Peyer's patch (tissue), 4 donors: Measurements from ENCODE around the gene RASSF1. TPM values are rescaled to one million over a fixed set of nuclear protein-coding genes. Genes with fewer than 3 reads are reported as not detected.
"Not testable (repeated sequence)": the region's sequence is repeated elsewhere in the genome, so short reads cannot be mapped to it uniquely, and the experiment has no call there.

Source experiments
- DNase-seq, 3 donors: peaks; one replicate each; pipeline ENCODE4 v3.0.0-alpha.2; 2017 to 2019
- H3K27ac ChIP-seq, 4 donors: fragments of 200-600 bp; sonication (generic); one replicate each; pipeline ENCODE4 v1.5.1; 2016 to 2019
- H3K27me3 ChIP-seq, 2 donors: fragments of 200-600 bp; sonication (generic); one replicate each; pipeline ENCODE4 v1.5.1; 2019
- H3K36me3 ChIP-seq, 3 donors: fragments of 200-600 bp; sonication (generic); one replicate each; pipeline ENCODE4 v1.5.1; 2016 to 2019
- H3K4me1 ChIP-seq, 4 donors: fragments of 200-600 bp; sonication (generic); one replicate each; pipeline ENCODE4 v1.5.1; 2016 to 2019
- H3K4me3 ChIP-seq, 4 donors: fragments of 200-600 bp; sonication (generic); 1 replicate in 3 of 4; 2 replicates in 1 of 4; pipeline ENCODE4 v1.5.1; 2016 to 2019; ENCODE audit warnings: mild to moderate bottlenecking in 1 of 4
- H3K9me3 ChIP-seq, 4 donors: fragments of 200-600 bp; sonication (generic); one replicate each; pipeline ENCODE4 v1.5.1; 2016 to 2019; ENCODE audit warnings: mild to moderate bottlenecking in 1 of 4
- POLR2A ChIP-seq, 2 donors: fragments of 450-650 bp; IDR thresholded peaks; one replicate each; pipeline ENCODE4 v1.5.1; 2017; ENCODE audit warnings: antibody characterized with exemption in 2 of 2, mild to moderate bottlenecking in 2 of 2, moderate library complexity in 2 of 2
- total RNA-seq, 4 donors: library from RNA; depleted of rRNA; stranded (reverse); fragments of >200 nt; gene quantifications; one replicate each; pipeline ENCODE4 v1.1.0, GENCODE V29; 2016
- TF ChIP-seq, protein P1 (sequence below), 6 experiments: fragments of 450-650 bp in 4 of 6; fragments of 200-600 bp in 2 of 6; sonication (generic) in 1 of 6; IDR thresholded peaks; one replicate each; pipeline ENCODE4 v1.5.1; 2017 to 2019; ENCODE audit warnings: antibody characterized with exemption in 6 of 6, mild to moderate bottlenecking in 3 of 6, moderate library complexity in 1 of 6

RASSF1 gene
- total RNA-seq, 4 donors from 2014 or later = 27.6 to 80.0 (median 29.4) TPM

DNA sequence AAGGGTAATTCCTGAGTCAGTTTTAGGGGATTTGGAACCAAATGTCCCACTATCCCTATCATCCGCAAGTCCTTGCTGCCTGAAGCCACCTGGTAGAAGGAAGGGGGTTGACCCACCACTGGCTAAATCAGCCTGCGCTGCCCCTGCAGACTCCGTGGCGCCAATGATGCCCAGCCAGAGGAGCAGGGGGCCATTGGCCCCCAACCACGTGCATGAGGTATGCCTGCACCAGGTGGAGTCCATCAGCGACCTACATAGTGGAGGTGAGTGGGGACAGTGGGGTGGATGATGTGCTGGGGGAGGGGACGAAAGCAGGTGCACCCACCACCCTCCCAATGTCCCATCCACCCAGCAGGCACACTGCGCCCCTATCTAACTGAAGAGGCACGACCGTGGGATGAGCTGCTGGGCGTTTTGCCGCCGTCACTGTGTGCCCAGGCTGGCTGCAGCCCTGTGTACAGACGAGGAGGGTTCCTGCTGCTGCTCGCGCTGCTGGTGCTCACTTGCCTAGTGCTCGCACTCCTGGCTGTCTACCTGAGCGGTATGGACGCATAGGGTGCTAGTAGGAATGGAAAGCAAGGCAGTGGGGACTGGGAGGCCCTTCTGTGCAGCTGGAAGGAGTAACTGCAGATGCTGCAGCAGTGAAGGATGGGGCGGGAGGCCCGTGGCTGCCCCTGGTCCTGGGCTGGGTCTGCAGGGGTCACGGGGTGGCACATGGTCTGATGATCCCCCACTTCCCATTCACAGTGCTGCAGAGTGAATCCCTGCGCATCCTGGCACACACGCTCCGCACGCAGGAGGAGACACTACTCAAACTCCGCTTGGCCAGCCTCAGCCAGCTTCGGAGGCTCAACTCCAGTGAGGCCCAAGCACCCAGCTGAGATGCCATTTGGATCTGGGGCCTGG, 54.1 kb downstream of the RASSF1 start:
- Histone ChIP-seq H3K4me3 (no peak overlapping the region), H3K4me1 (peaks cover 0 to 14% (median 2%) of the 10 kb centered on the region in 4 donors), H3K27me3 (no peaks in the 10 kb centered on the region), H3K9me3 (no peaks in the 10 kb centered on the region), H3K27ac (no peak overlapping the region), H3K36me3 (peaks cover 0 to 38% (median 0%) of the 10 kb centered on the region in 3 donors)
- peak in 1 of 3 donors; percentile 42 for DNase-seq
- TF ChIP-seq POLR2A (IDR thresholded peaks at IDR 0.05) = no peak
- TF ChIP-seq, protein P1, sequence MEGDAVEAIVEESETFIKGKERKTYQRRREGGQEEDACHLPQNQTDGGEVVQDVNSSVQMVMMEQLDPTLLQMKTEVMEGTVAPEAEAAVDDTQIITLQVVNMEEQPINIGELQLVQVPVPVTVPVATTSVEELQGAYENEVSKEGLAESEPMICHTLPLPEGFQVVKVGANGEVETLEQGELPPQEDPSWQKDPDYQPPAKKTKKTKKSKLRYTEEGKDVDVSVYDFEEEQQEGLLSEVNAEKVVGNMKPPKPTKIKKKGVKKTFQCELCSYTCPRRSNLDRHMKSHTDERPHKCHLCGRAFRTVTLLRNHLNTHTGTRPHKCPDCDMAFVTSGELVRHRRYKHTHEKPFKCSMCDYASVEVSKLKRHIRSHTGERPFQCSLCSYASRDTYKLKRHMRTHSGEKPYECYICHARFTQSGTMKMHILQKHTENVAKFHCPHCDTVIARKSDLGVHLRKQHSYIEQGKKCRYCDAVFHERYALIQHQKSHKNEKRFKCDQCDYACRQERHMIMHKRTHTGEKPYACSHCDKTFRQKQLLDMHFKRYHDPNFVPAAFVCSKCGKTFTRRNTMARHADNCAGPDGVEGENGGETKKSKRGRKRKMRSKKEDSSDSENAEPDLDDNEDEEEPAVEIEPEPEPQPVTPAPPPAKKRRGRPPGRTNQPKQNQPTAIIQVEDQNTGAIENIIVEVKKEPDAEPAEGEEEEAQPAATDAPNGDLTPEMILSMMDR (IDR thresholded peaks at IDR 0.05) = no peak

DNA sequence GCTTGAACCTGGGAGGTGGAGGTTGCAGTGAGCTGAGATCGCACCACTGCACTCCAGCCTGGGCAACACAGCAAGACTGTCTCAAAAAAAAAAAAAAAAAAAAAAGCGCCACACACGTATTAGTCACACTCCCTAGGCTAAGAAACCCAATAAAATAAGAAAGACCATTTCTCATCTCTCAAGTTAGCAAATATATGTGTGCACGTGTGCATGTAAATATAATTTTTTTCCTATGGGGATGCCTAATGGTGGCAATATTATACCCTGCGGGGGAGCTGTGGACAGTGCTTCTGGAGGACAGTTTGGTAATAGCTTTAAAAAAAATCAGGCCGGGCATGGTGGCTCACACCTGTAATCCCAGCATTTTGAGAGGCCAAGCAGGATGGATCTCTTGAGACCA, 56.5 kb downstream of the RASSF1 start:
- not testable (repeated sequence) for H3K9me3 ChIP-seq, DNase-seq, H3K4me3 ChIP-seq, H3K27me3 ChIP-seq, H3K27ac ChIP-seq, H3K4me1 ChIP-seq
- H3K36me3 ChIP-seq = peaks cover 0 to 25% (median 0%) of the 10 kb centered on the region in 3 donors

Other genes starting within 250 kb of the RASSF1 start
- 10 to 100 TPM; 21.2 to 41.0 (median 23.2) TPM for gene SEMA3F, start 185.5 kb downstream of the RASSF1 start, total RNA-seq
- not detected for gene GNAT1, start 149.2 kb downstream of the RASSF1 start, total RNA-seq
- gene SLC38A3, start 135.6 kb downstream of the RASSF1 start, total RNA-seq = 1 to 10 TPM in 1 of 4 donors, not detected in 3; 1.3 TPM
- gene GNAI2, start 104.6 kb downstream of the RASSF1 start, total RNA-seq = 100 to 1,000 TPM in 2 of 4 donors, 10 to 100 TPM in 2; 71.8 to 178 (median 98.4) TPM
- 100 to 1,000 TPM in 3 of 4 donors, 10 to 100 TPM in 1; 56.1 to 367 (median 267) TPM for gene SEMA3B, start 71.7 kb downstream of the RASSF1 start, total RNA-seq
- not detected for gene LSMEM2, start 61.7 kb downstream of the RASSF1 start, total RNA-seq
- 100 to 1,000 TPM in 3 of 4 donors, 10 to 100 TPM in 1; 75.5 to 205 (median 140) TPM for gene IFRD2, start 48.4 kb downstream of the RASSF1 start, total RNA-seq
- 1 to 10 TPM; 3.0 to 6.6 (median 4.2) TPM for gene HYAL3, start 41.4 kb downstream of the RASSF1 start, total RNA-seq
- gene NAA80, start 41.4 kb downstream of the RASSF1 start, total RNA-seq = 10 to 100 TPM in 3 of 4 donors, 1 to 10 TPM in 1; 3.2 to 14.0 (median 12.4) TPM
- 1 to 10 TPM; 1.2 to 5.1 (median 4.6) TPM for gene HYAL1, start 37.3 kb downstream of the RASSF1 start, total RNA-seq
- gene HYAL2, start 18.1 kb downstream of the RASSF1 start, total RNA-seq = 10 to 100 TPM; 18.2 to 63.1 (median 39.9) TPM
- 10 to 100 TPM in 3 of 4 donors, 1 to 10 TPM in 1; 5.8 to 19.8 (median 17.5) TPM for gene TUSC2, start 12.6 kb downstream of the RASSF1 start, total RNA-seq
- gene ZMYND10, start 4.9 kb upstream of the RASSF1 start, total RNA-seq = under 1 TPM in 2 of 4 donors, not detected in 2; 0.27 to 0.38 TPM
- 10 to 100 TPM; 19.1 to 45.4 (median 28.3) TPM for gene NPRL2, start 9.9 kb upstream of the RASSF1 start, total RNA-seq
- 10 to 100 TPM; 22.3 to 69.5 (median 38.6) TPM for gene CYB561D2, start 10.0 kb upstream of the RASSF1 start, total RNA-seq
- gene TMEM115, start 18.7 kb upstream of the RASSF1 start, total RNA-seq = 10 to 100 TPM; 14.0 to 75.5 (median 66.2) TPM
- 1 to 10 TPM in 3 of 4 donors, under 1 TPM in 1; 0.88 to 5.8 (median 1.2) TPM for gene CACNA2D2, start 162.8 kb upstream of the RASSF1 start, total RNA-seq
- gene C3orf18, start 226.9 kb upstream of the RASSF1 start, total RNA-seq = 10 to 100 TPM in 1 of 4 donors, 1 to 10 TPM in 2, not detected in 1; 1.1 to 26.4 (median 3.2) TPM
- gene HEMK1, start 228.7 kb upstream of the RASSF1 start, total RNA-seq = 10 to 100 TPM in 3 of 4 donors, 1 to 10 TPM in 1; 8.6 to 15.3 (median 12.5) TPM